GM19397 (cell line): ENCODE data around the gene COMMD1.
"Not testable (repeated sequence)": the region's sequence is repeated elsewhere in the genome, so short reads cannot be mapped to it uniquely, and the experiment has no call there.

ENCODE experiments used
- ATAC-seq: cut with Tn5 transposase; IDR thresholded peaks from one replicate; pipeline ENCODE4 v1.9.1; 2021; ENCODE audit warnings: mild to moderate bottlenecking, moderate library complexity; ENCODE audit not compliant: unreplicated experiment

Gene COMMD1

DNA sequence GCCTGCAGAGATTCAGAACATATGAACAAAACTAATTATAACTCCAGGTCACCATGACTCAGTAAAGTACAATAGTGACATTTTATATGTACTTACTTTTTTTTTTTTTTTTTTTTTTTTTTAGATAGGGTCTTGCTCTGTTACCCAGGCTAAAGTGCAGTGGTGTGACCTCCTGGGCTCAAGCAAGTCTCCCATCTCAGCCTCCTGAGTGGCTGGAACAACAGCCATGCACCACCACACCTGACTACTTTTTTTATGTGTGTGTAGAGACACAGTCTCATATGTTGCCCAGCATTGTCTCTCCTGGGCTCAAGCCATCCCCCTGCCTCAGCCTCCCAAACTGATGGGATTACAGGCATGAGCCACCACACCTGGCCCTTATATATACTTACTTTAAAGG is 159.8 kb downstream of the COMMD1 start:
- no peak for ATAC-seq

GRCh38 chr2:62071126-62071598 is 165.7 kb downstream of the COMMD1 start:
- ATAC-seq: no peak

GRCh38 chr2:62071760-62072680 is 166.5 kb downstream of the COMMD1 start:
- ATAC-seq: no peak

GRCh38 chr2:62074233-62074632 is 168.8 kb downstream of the COMMD1 start:
- ATAC-seq: no peak

DNA sequence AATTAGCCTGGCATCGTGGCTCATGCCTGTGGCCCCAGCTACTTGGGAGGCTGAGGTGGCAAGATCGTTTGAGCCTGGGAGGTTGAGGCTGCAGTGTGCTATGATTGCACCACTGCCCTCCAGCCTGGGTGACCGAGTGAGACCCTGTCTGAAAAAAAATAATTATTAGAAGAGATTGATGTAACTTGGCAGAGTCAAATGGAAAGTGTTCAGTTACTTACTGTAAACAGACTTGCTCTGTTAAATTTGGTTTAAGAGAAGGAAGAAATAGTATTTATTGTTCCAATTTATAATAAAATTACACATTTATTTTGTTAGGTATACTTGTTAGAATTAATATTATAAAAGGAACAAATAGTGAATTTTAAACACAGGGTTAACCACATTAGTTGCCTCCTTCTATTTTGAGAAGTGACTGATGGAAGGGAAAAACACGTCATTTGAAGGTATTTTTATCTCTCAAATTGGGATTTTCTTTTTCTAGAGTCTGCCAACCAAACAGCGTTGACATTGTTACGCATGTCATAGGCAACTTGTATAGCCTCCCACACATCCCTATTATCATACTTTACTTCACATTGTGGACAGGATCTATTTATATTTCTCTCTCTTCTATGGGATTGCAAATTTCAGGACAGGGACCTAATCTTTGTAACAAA is 171.6 kb downstream of the COMMD1 start:
- no peak for ATAC-seq

- no peak for ATAC-seq
Observed at GRCh38 chr2:62084801-62085200, 179.3 kb downstream of the COMMD1 start.

DNA sequence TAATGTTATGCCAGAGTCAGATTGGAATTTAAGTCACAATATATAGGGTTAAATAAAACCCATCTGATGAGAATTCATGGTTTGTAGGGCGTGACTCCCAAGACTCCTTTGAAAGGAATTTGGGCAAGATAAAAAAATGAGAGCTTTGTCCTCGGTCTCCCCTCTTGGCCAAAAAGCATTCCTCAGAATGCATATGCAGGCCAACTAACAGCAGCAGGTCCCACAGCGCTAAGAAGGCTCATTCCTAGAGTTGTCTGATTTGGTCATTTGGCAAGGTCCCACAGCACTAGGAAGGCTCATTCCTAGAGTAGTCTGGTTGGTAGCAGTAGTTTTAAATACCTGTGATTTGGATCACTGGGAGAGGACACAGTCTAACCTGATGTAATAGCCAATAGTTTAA is 184.2 kb downstream of the COMMD1 start:
- no peak for ATAC-seq

GRCh38 chr2:62091471-62091870 is 186.0 kb downstream of the COMMD1 start:
- ATAC-seq: no peak

GRCh38 chr2:62099050-62099449 is 193.6 kb downstream of the COMMD1 start:
- no peak for ATAC-seq

- ATAC-seq: peak; percentile 90
Observed at GRCh38 chr2:62099523-62100175, 194.2 kb downstream of the COMMD1 start.

GRCh38 chr2:62101886-62102285 is 196.4 kb downstream of the COMMD1 start:
- ATAC-seq: no peak

GRCh38 chr2:62102402-62102920 is 197.0 kb downstream of the COMMD1 start:
- ATAC-seq: no peak

DNA sequence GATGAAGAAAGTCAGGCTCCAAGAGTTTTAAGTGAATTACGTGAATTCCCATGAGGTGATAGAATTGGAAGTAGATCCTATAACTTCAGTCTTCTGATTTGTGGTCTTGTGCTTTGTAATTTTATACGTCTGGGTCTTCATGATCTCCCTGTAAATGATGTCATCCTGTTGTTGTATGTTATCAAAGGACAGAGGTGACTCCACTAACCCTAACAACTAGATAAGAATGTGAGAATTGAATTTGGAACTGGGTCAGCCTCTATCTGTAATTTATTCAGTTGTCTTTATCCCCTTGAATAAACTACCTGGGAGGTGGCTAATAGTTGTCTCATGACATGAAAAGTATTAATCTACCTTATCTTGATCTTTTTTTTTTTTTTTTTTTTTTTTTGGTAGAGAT is 204.1 kb downstream of the COMMD1 start:
- no peak for ATAC-seq

GRCh38 chr2:62110415-62111025 is 205.0 kb downstream of the COMMD1 start:
- no peak for ATAC-seq

GRCh38 chr2:62112179-62112578 is 206.7 kb downstream of the COMMD1 start:
- ATAC-seq: no peak

- no peak for ATAC-seq
Observed at GRCh38 chr2:62114564-62114963, 209.1 kb downstream of the COMMD1 start.

DNA sequence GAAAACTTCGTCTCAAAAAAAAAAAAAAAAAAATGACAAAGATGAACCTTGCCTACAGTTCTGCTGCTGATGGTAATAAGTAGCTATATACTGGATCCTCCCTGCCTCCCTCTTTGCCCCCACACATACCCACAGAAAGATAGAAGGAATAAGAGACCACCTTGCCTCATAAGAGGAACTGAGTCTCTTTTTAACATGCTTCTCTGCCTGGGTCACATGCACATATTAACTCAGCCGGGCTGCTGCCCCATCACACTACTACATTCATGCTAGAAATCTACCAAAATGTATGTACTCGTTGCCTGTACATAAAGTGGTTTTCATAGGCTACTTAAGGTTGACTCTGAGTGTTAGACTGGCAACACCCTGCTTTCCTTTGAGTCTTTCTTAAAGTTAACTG is 211.5 kb downstream of the COMMD1 start:
- ATAC-seq: no peak

- ATAC-seq: no peak
Observed at GRCh38 chr2:62118160-62118559, 212.7 kb downstream of the COMMD1 start.

DNA sequence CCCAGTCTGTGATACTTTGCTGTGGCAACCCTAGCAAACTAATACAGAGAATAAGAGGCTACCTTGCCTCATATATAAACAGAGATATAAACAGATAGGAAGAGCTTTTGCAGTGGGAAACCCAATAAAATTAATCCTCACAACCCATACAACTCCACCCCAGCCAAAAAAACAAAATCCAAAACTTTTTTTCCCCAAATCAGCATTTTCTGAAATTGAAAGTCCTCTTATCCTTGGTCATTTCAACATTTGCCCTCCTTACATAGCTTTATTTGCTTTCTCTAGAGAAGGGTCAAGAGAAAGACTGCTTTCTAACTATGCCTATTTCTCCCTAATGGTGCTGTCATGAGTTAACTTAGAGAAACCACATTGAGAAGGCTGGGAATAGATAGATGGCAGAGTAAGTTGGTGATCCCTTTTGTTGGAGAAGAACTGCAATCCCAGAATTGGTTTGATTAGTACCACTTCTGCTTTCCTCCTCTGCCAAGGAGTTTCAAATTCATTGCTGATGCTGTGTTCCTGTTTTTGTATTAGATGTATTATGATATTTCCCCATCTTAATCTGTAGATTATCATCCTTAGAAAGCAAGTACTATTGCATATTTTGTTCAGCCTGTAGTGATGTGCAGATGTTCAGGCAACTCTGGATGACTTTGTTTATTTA is 214.0 kb downstream of the COMMD1 start:
- no peak for ATAC-seq

DNA sequence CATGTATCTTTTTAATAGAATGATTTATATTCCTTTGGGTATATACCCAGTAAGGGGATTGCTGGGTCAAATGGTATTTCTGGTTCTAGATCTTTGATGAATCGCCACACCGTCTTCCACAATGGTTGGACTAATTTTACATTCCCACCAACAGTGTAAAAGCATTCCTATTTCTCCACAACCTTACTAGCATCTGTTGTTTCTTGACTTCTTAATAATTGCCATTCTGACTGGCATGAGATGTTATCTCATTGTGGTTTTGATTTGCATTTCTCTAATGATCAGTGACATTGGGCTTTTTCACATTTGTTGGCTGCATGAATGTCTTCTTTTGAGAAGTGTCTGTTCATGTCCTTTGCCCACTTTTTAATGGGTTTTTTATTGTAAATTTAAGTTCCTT is 220.8 kb downstream of the COMMD1 start:
- not testable (repeated sequence) for ATAC-seq
